Thyroid gland (tissue), 4 donors: Measurements from ENCODE around the gene LRRC27. TPM values are rescaled to one million over a fixed set of nuclear protein-coding genes. Genes with fewer than 3 reads are reported as not detected.

Experiments
- DNase-seq, 2 donors: peaks; one replicate each; pipeline ENCODE4 v3.0.0-alpha.2; 2019
- H3K27ac ChIP-seq, 3 donors: fragments of 200-600 bp; sonication (generic); 1 replicate in 2 of 3; 2 replicates in 1 of 3; pipeline ENCODE4 v1.5.1; 2016 to 2019; ENCODE audit warnings: mild to moderate bottlenecking in 1 of 3, moderate library complexity in 1 of 3
- H3K27me3 ChIP-seq: fragments of 200-600 bp; sonication (generic); one replicate; pipeline ENCODE4 v1.5.1; 2019
- H3K36me3 ChIP-seq, 2 donors: fragments of 200-600 bp; sonication (generic); one replicate each; pipeline ENCODE4 v1.5.1; 2016 to 2019
- H3K4me1 ChIP-seq, 2 donors: fragments of 200-600 bp; sonication (generic); one replicate each; pipeline ENCODE4 v1.5.1; 2017 to 2019
- H3K4me3 ChIP-seq, 3 donors: fragments of 200-600 bp; sonication (generic); replicated peaks in 1 of 3; 1 replicate in 2 of 3; 2 replicates in 1 of 3; pipeline ENCODE4 v1.5.1; 2016; ENCODE audit warnings: mild to moderate bottlenecking in 1 of 3
- H3K9me3 ChIP-seq: fragments of 200-600 bp; sonication (generic); one replicate; pipeline ENCODE4 v1.5.1; 2017
- CTCF ChIP-seq, 6 experiments: fragments of 200-600 bp in 3 of 6; fragments of 450-650 bp in 3 of 6; sonication (generic) in 3 of 6; IDR thresholded peaks; one replicate each; pipeline ENCODE4 v1.5.1; 2016 to 2019; ENCODE audit warnings: antibody characterized with exemption in 6 of 6, mild to moderate bottlenecking in 2 of 6, inconsistent platforms in 1 of 6, moderate library complexity in 1 of 6
- POLR2A ChIP-seq, 2 donors: fragments of 450-650 bp; IDR thresholded peaks; one replicate each; pipeline ENCODE4 v1.6.1; 2017; ENCODE audit warnings: antibody characterized with exemption in 2 of 2, mild to moderate bottlenecking in 2 of 2, moderate library complexity in 1 of 2
- WGBS, 2 donors: methylation state at CpG; one replicate each; pipeline ENCODE4 v1.1.5; 2017; 5-methylcytosine and 5-hydroxymethylcytosine counted together
- intact Hi-C: fragments of 100-400 bp; cut with DNase I; formaldehyde crosslinking; loops from one replicate; pipeline ENCODE4 v1.15.1; 2023
- total RNA-seq, 4 donors: library from RNA; depleted of rRNA; stranded (reverse); fragments of >200 nt; gene quantifications; one replicate each; pipeline ENCODE4 v1.2.3, GENCODE V29; 2016

The LRRC27 gene
- total RNA-seq, 4 donors from 2014 or later = 14.0 to 24.4 (median 19.4) TPM

- no peak for DNase-seq
These were observed 22.5 kb upstream of the LRRC27 start for GRCh38 chr10:132309471-132309865.

GRCh38 chr10:132309879-132310591 is 22.0 kb upstream of the LRRC27 start:
- Histone ChIP-seq H3K27me3 (no peaks in the 10 kb centered on the region), H3K4me1 (peaks cover 11 to 17% of the 10 kb centered on the region in 2 donors), H3K36me3 (no peaks in the 10 kb centered on the region), H3K4me3 (no peak overlapping the region), H3K27ac (no peak overlapping the region), H3K9me3 (no peaks in the 10 kb centered on the region)
- 83 to 85% methylated on average over 7 of the region's 7 CpGs for WGBS, 2 donors
- intact Hi-C loops = loop anchor here (10.0 kb wide), 1 partner anchor 225 kb away; the partner anchor contains the start of gene INPP5A
- no peak for TF ChIP-seq CTCF (IDR thresholded peaks at IDR 0.05)
- no peak for TF ChIP-seq POLR2A (IDR thresholded peaks at IDR 0.05)
- no peak for DNase-seq

More at GRCh38 chr10:132309471-132309865, 22.5 kb upstream of the LRRC27 start:
- TF ChIP-seq POLR2A (IDR thresholded peaks at IDR 0.05) (no peak), CTCF (IDR thresholded peaks at IDR 0.05) (no peak)
- no peak overlapping the region for H3K27ac ChIP-seq
- intact Hi-C loops = loop anchor here (10.0 kb wide), 1 partner anchor 225 kb away; the partner anchor contains the start of gene INPP5A
- WGBS, 2 donors = 76 to 83% methylated on average over 12 of the region's 12 CpGs
- H3K36me3 ChIP-seq = no peaks in the 10 kb centered on the region
- H3K4me1 ChIP-seq = peaks cover 11 to 17% of the 10 kb centered on the region in 2 donors
- H3K27me3 ChIP-seq = no peaks in the 10 kb centered on the region
- no peak overlapping the region for H3K4me3 ChIP-seq
- H3K9me3 ChIP-seq = no peaks in the 10 kb centered on the region

DNA sequence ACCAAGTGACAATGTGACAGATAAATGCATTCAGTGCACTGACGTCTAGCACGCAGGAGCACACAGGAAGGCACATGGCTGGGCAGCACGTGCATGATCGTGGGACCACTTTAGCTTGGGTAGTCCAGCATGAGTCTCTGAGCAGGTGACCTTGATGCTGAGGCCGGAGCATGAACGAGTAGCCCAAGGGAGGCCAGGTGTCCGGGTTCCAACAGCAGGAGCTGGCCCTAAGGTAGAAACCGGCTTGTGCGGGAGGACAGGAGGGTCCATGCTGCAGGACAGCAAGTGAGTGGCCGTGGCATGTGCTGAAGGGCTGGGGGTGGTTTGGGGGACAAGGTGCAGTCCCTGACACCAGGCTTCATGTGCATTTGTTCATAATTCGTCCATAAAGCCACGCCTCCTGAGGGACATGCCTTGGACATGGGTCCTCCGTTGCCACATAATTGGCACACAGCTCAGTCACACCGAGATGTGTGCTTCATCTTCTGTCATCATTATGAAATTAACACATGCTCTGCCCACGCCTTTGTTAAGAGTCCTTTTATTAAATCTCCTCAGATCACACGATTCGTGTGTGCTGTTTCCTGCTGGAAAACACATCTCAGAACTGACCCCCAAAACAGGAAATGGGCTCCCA is 21.2 kb upstream of the LRRC27 start:
- no peak for TF ChIP-seq POLR2A (IDR thresholded peaks at IDR 0.05)
- TF ChIP-seq CTCF (IDR thresholded peaks at IDR 0.05) = no peak
- intact Hi-C loops = no loop called here
- H3K9me3 ChIP-seq = no peaks in the 10 kb centered on the region
- peaks cover 11 to 17% of the 10 kb centered on the region in 2 donors for H3K4me1 ChIP-seq
- DNase-seq = no peak
- H3K27me3 ChIP-seq = no peaks in the 10 kb centered on the region
- no peak overlapping the region for H3K27ac ChIP-seq
- 79 to 82% methylated on average over 17 of the region's 17 CpGs for WGBS, 2 donors
- H3K4me3 ChIP-seq = no peak overlapping the region
- H3K36me3 ChIP-seq = no peaks in the 10 kb centered on the region

DNA sequence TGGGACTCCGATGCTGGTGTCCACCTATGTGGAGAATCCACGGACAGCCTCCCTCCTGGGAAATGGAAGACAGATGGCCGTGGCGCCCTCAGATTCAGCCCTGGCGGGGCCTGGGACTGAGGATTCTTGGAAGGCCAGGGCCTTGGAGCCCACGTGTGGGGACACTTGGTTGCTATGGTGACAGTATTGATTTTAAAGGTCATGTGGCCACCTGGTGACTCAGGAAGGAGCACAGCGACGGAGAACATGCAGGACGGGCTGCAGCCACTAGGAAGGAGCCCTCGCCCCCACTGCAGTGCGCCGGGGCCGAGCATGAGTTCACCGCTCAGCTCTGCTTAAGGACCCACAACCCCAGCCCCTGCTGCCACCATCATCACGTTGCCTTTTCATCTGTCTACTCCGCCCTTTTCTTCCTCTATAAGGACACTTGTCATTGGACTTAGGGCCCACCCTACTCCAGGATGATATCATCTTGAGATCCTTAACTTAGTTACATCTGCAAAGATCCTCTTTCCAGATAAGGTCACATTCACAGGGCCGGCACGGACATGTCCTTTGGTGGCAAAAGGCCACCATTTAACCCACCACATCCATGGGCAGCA is 20.6 kb upstream of the LRRC27 start:
- Histone ChIP-seq H3K9me3 (no peaks in the 10 kb centered on the region), H3K36me3 (no peaks in the 10 kb centered on the region), H3K4me3 (no peak overlapping the region), H3K27ac (no peak overlapping the region), H3K27me3 (no peaks in the 10 kb centered on the region), H3K4me1 (peaks cover 11 to 14% of the 10 kb centered on the region in 2 donors)
- DNase-seq = no peak
- intact Hi-C loops = no loop called here
- 65 to 66% methylated on average over 18 of the region's 18 CpGs for WGBS, 2 donors
- no peak for TF ChIP-seq CTCF (IDR thresholded peaks at IDR 0.05)
- no peak for TF ChIP-seq POLR2A (IDR thresholded peaks at IDR 0.05)

DNA sequence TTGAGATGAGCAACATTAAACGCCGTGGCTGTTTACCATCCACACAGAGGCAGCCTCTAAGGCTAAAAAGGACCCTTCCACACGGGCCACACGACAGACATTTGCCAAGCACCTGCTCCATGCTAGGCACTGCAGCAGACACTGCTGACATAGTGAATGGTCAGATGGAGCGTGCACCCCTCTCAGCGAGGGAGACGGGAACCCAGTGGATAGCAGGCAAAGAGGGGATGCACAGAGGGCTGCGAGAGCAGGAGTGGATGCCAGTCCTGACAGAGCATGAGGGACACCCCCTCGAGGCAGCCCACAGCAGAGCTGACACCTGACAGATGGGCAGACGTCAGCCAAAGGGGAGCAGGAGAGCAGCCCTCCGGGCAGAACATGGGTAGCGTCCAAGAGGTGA is 18.7 kb upstream of the LRRC27 start:
- WGBS, 2 donors = 92 to 95% methylated on average over 12 of the region's 12 CpGs
- Histone ChIP-seq H3K36me3 (no peaks in the 10 kb centered on the region), H3K9me3 (no peaks in the 10 kb centered on the region), H3K27ac (no peak overlapping the region), H3K4me3 (no peak overlapping the region), H3K27me3 (no peaks in the 10 kb centered on the region), H3K4me1 (peaks cover 5% of the 10 kb centered on the region in 2 donors)
- TF ChIP-seq POLR2A (IDR thresholded peaks at IDR 0.05) = no peak
- TF ChIP-seq CTCF (IDR thresholded peaks at IDR 0.05) = no peak
- intact Hi-C loops = no loop called here
- DNase-seq = no peak
